T-helper 2 cell (primary cell): ENCODE data around the gene DNLZ.
A peak's percentile ranks its signal among the peaks of the same experiment; 100 is the strongest.

Experiments
- DNase-seq, 5 experiments: peaks; one replicate each; pipeline versions ENCODE4 v3.0.0 to v3.0.0-alpha.2; 2012 to 2022

Gene DNLZ

GRCh38 chr9:136395345-136396218, 32.0 kb upstream of the DNLZ start:
- no peak for DNase-seq

- no peak for DNase-seq
These were observed 31.4 kb upstream of the DNLZ start for GRCh38 chr9:136395020-136395340.

GRCh38 chr9:136394312-136395019, 30.9 kb upstream of the DNLZ start:
- DNase-seq: no peak

- DNase-seq: no peak
These were observed 30.0 kb upstream of the DNLZ start for GRCh38 chr9:136393531-136393930.

- no peak for DNase-seq
These were observed 29.2 kb upstream of the DNLZ start for GRCh38 chr9:136392538-136393449.

- no peak for DNase-seq
These were observed 28.4 kb upstream of the DNLZ start for GRCh38 chr9:136391737-136392537.

GRCh38 chr9:136389396-136389795, 25.9 kb upstream of the DNLZ start:
- DNase-seq: no peak

GRCh38 chr9:136387217-136387616, 23.7 kb upstream of the DNLZ start:
- no peak for DNase-seq

GRCh38 chr9:136386018-136386417, 22.5 kb upstream of the DNLZ start:
- peak in 1 of 5 experiments; percentile 63 for DNase-seq

GRCh38 chr9:136385015-136385414, 21.5 kb upstream of the DNLZ start:
- DNase-seq: peak in 2 of 5 experiments; percentile 64 to 90

GRCh38 chr9:136383436-136383835, 19.9 kb upstream of the DNLZ start:
- no peak for DNase-seq

- no peak for DNase-seq
These were observed 18.5 kb upstream of the DNLZ start for GRCh38 chr9:136381966-136382513.

GRCh38 chr9:136381311-136381710, 17.8 kb upstream of the DNLZ start:
- no peak for DNase-seq

GRCh38 chr9:136380381-136380780, 16.8 kb upstream of the DNLZ start:
- no peak for DNase-seq

GRCh38 chr9:136379891-136380290, 16.3 kb upstream of the DNLZ start:
- DNase-seq: no peak

- no peak for DNase-seq
These were observed 15.9 kb upstream of the DNLZ start for GRCh38 chr9:136379401-136379800.

GRCh38 chr9:136379003-136379287, 15.4 kb upstream of the DNLZ start:
- DNase-seq: no peak

- DNase-seq: no peak
These were observed 14.8 kb upstream of the DNLZ start for GRCh38 chr9:136378170-136379002.

- DNase-seq: no peak
These were observed 14.0 kb upstream of the DNLZ start for GRCh38 chr9:136377341-136378169.

GRCh38 chr9:136376457-136376856, 12.9 kb upstream of the DNLZ start:
- no peak for DNase-seq
